Right atrium auricular region (tissue), 2 donors: Measurements from ENCODE around the gene SS18L1. TPM values are rescaled to one million over a fixed set of nuclear protein-coding genes. Genes with fewer than 3 reads are reported as not detected.
A peak's percentile ranks its signal among the peaks of the same experiment; 100 is the strongest.

Experiments used
- DNase-seq: peaks from one replicate; pipeline ENCODE4 v3.0.0-alpha.2; 2019; ENCODE audit warnings: low spot score
- H3K27ac ChIP-seq, 2 donors: fragments of 200-600 bp; sonication (generic); 1 replicate in 1 of 2; 2 replicates in 1 of 2; pipeline ENCODE4 v1.5.1; 2016 to 2019
- H3K27me3 ChIP-seq, 2 donors: fragments of 200-600 bp; sonication (generic); one replicate each; pipeline versions ENCODE4 v1.5.1 to v1.6.0; 2017 to 2019
- H3K36me3 ChIP-seq: fragments of 200-600 bp; sonication (generic); one replicate; pipeline ENCODE4 v1.5.1; 2016
- H3K4me1 ChIP-seq, 2 donors: fragments of 200-600 bp; sonication (generic); one replicate each; pipeline versions ENCODE4 v1.5.1 to v1.6.0; 2017 to 2019
- H3K4me3 ChIP-seq, 2 donors: fragments of 200-600 bp; sonication (generic); 1 replicate in 1 of 2; 2 replicates in 1 of 2; pipeline ENCODE4 v1.5.1; 2017 to 2019; ENCODE audit warnings: mild to moderate bottlenecking in 1 of 2, moderate library complexity in 1 of 2
- H3K9me3 ChIP-seq, 2 donors: fragments of 200-600 bp; sonication (generic); one replicate each; pipeline ENCODE4 v1.5.1; 2019
- CTCF ChIP-seq, 2 donors: fragments of 200-600 bp; sonication (generic); IDR thresholded peaks; one replicate each; pipeline ENCODE4 v1.5.1; 2019; ENCODE audit warnings: antibody characterized with exemption in 2 of 2
- total RNA-seq, 2 donors: library from RNA; depleted of rRNA; stranded (reverse); fragments of >200 nt; gene quantifications; one replicate each; pipeline ENCODE4 v1.1.0, GENCODE V29; 2016

SS18L1 gene
- total RNA-seq, 2 donors from 2014 or later = 8.3 to 9.0 TPM

DNA sequence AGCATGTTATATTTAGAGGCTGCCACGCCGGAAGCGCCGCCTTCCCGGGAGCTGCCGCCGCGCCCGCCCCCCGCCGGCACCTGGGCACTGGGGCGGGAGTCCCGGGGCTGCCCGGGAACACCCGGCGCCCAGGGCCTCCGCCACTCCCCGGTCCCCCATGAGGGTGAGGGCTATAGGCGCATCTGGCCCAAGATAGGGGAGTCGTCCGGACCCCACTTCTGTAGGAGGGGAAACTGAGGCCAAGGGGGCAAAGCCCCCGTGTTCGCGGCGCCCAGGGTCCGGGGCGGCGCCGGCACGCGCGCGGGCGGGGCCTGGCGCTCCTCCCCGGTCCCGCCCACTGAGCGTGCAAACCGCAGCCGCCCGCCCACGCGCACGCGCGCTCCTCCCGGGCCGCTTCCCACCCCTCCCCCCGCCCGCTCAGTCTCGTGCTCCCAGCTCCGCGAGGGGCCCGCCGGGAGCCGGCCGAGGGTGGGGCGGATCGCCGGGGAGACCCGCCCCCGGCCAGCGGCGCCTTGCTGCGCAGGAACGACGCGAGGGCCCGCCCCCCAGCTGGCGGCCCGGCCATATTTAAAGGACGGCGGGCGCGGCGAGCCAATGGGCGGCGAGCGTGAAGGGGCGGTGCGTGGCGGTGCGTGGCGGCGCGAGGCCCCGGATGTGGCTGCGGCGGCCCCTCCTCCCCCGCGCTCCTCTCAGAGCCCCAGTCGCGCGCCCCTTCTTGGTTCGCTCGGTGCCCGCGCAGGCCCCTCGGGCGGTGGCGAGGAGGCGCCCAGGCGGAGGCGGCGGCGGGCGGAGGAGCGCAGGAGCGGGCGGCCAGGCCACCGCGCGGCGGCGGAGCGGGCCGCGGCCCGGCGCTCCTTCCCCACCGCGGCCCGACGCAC is 21.6 kb upstream of the SS18L1 start, which contains the start of gene LSM14B:
LSM14B (plus strand) TSS at position 700 of the 878 bp plus-strand sequence. CDS start 192 bp downstream, outside the sequence.
- Histone ChIP-seq H3K27me3 (no peaks in the 10 kb centered on the region), H3K36me3 (peaks cover 24% of the 10 kb centered on the region), H3K4me3 (peak within 1 kb of the TSS; percentile 63 to 91), H3K27ac (peak within 1 kb of the TSS; percentile 97 to 98), H3K4me1 (peaks cover 0 to 51% of the 10 kb centered on the region in 2 donors), H3K9me3 (no peaks in the 10 kb centered on the region)
- DNase-seq = peak; percentile 95
- no peak for TF ChIP-seq CTCF (IDR thresholded peaks at IDR 0.05)

GRCh38 chr20:62122654-62123449 is 20.7 kb upstream of the SS18L1 start:
- H3K36me3 ChIP-seq = peaks cover 33% of the 10 kb centered on the region
- H3K27ac ChIP-seq = peak overlapping the region; percentile 90 to 92
- TF ChIP-seq CTCF (IDR thresholded peaks at IDR 0.05) = no peak
- no peak for DNase-seq
- H3K4me3 ChIP-seq = peak overlapping the region; percentile 62 to 91
- H3K27me3 ChIP-seq = no peaks in the 10 kb centered on the region
- peaks cover 0 to 46% of the 10 kb centered on the region in 2 donors for H3K4me1 ChIP-seq
- no peaks in the 10 kb centered on the region for H3K9me3 ChIP-seq

- H3K9me3 ChIP-seq = no peaks in the 10 kb centered on the region
- H3K4me1 ChIP-seq = peaks cover 0 to 38% of the 10 kb centered on the region in 2 donors
- TF ChIP-seq CTCF (IDR thresholded peaks at IDR 0.05) = no peak
- no peaks in the 10 kb centered on the region for H3K27me3 ChIP-seq
- H3K27ac ChIP-seq = peak overlapping the region; percentile 90 to 92
- H3K4me3 ChIP-seq = peak overlapping the region; percentile 62 to 91
- peaks cover 40% of the 10 kb centered on the region for H3K36me3 ChIP-seq
- no peak for DNase-seq
Observed at GRCh38 chr20:62123450-62124118, 20.0 kb upstream of the SS18L1 start.

DNA sequence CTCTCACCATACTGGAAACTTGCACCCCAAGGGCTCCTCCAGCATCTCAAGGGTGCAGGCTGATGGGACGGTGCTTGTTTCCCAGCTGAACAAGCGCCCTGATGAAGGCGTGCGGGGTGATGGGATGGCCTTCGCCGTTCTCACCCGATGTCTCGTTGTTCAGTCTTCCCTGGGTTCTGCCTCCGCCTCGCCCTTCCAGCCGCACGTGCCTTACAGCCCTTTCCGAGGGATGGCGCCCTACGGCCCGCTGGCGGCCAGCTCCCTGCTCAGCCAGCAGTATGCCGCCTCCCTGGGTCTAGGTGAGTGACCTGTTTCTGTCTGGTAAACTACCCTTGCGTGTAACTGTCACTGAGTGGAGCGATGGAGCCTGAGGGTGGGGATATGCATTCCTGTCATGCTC is 17.4 kb upstream of the SS18L1 start:
- DNase-seq = no peak
- no peaks in the 10 kb centered on the region for H3K27me3 ChIP-seq
- H3K4me1 ChIP-seq = peaks cover 0 to 17% of the 10 kb centered on the region in 2 donors
- H3K4me3 ChIP-seq = no peak overlapping the region
- peaks cover 66% of the 10 kb centered on the region for H3K36me3 ChIP-seq
- no peak overlapping the region for H3K27ac ChIP-seq
- no peak for TF ChIP-seq CTCF (IDR thresholded peaks at IDR 0.05)
- no peaks in the 10 kb centered on the region for H3K9me3 ChIP-seq

GRCh38 chr20:62127799-62128198 is 15.8 kb upstream of the SS18L1 start:
- Histone ChIP-seq H3K27ac (no peak overlapping the region), H3K9me3 (no peaks in the 10 kb centered on the region), H3K4me1 (peaks cover 0 to 29% of the 10 kb centered on the region in 2 donors), H3K4me3 (no peak overlapping the region), H3K27me3 (no peaks in the 10 kb centered on the region), H3K36me3 (peaks cover 81% of the 10 kb centered on the region)
- DNase-seq = no peak
- TF ChIP-seq CTCF (IDR thresholded peaks at IDR 0.05) = no peak
